Endothelial cell of umbilical vein (primary cell): ENCODE data around the gene PRR7. TPM values are rescaled to one million over a fixed set of nuclear protein-coding genes. Genes with fewer than 3 reads are reported as not detected.

Source experiments
- BruUV-seq: library from RNA; stranded (reverse); fragments of 400-500 nt; replicated peaks from 2 replicates; lab custom pipeline; 2021; lab: Mats Ljungman, UMichigan
- CTCF ChIA-PET: fragments of 300-600, 350-600 bp; sonication (Branson Sonifier 250); formaldehyde crosslinking; loops from one replicate; lab custom pipeline; 2021; ENCODE audit warnings: antibody characterized with exemption, inconsistent platforms; lab: Charles Lee
- POLR2A ChIA-PET: fragments of 300-600, 350-600 bp; sonication (Branson Sonifier 250); formaldehyde crosslinking; loops from one replicate; lab custom pipeline; 2021; ENCODE audit warnings: antibody characterized with exemption, inconsistent platforms; lab: Charles Lee
- DNase-seq: peaks from one replicate; pipeline ENCODE4 v3.0.0-alpha.2; 2011; ENCODE audit warnings: low read depth, low spot score
- FAIRE-seq: peaks from 2 replicates; lab custom pipeline; 2011; peaks lifted over from hg19 to GRCh38; lab: Jason Lieb, UNC
- H2AFZ ChIP-seq: 2 replicates; pipeline ENCODE4 v1.6.0; 2012; ENCODE audit warnings: low read depth, low read length, control low read depth, inconsistent platforms
- H3K27ac ChIP-seq: 2 replicates; pipeline ENCODE4 v1.5.1; 2011; ENCODE audit warnings: low read depth, mild to moderate bottlenecking, control low read depth, low read length, moderate library complexity; ENCODE audit not compliant: insufficient read depth
- H3K27me3 ChIP-seq, 2 experiments: 2 replicates each; pipeline versions ENCODE4 v1.6.0 to v1.6.1; 2011; ENCODE audit warnings: low read length in 2 of 2, mixed read lengths in 1 of 2; ENCODE audit not compliant: control insufficient read depth in 2 of 2, insufficient read depth in 2 of 2
- H3K36me3 ChIP-seq, 2 experiments: 2 replicates in 1 of 2; 3 replicates in 1 of 2; pipeline ENCODE4 v1.5.1; 2011; ENCODE audit warnings: low read length in 2 of 2, mild to moderate bottlenecking in 1 of 2, moderate library complexity in 1 of 2; ENCODE audit not compliant: control insufficient read depth in 2 of 2, insufficient read depth in 2 of 2; ENCODE audit errors: extremely low read depth in 1 of 2
- H3K4me1 ChIP-seq: 3 replicates; pipeline ENCODE4 v1.5.1; 2011; ENCODE audit warnings: mild to moderate bottlenecking, low read length; ENCODE audit not compliant: control insufficient read depth, insufficient read depth; ENCODE audit errors: extremely low read depth
- H3K4me2 ChIP-seq: 2 replicates; pipeline ENCODE4 v1.6.1; 2011; ENCODE audit warnings: low read length, control low read depth, mixed read lengths; ENCODE audit not compliant: insufficient read depth
- H3K4me3 ChIP-seq, 3 experiments: fragments of 200-600 bp in 1 of 3; sonication (generic), shearing (Covaris generic) in 1 of 3; replicated peaks in 1 of 3; 2 replicates each; pipeline ENCODE4 v1.5.1; 2011 to 2016; ENCODE audit warnings: control low read depth in 3 of 3, low read length in 3 of 3, mild to moderate bottlenecking in 2 of 3, inconsistent platforms in 1 of 3, low read depth in 1 of 3, moderate library complexity in 1 of 3; ENCODE audit not compliant: insufficient read depth in 1 of 3
- H3K79me2 ChIP-seq: 2 replicates; pipeline ENCODE4 v1.6.0; 2012; ENCODE audit warnings: low read length, inconsistent platforms; ENCODE audit not compliant: control insufficient read depth, insufficient read depth
- H3K9ac ChIP-seq: replicated peaks from 2 replicates; pipeline ENCODE3; 2011; ENCODE audit warnings: low read length, control low read depth; ENCODE audit not compliant: insufficient read depth; ENCODE audit errors: extremely low read depth
- H3K9me1 ChIP-seq: replicated peaks from 3 replicates; pipeline ENCODE4 v1.6.0; 2011; ENCODE audit warnings: mild to moderate bottlenecking, low read length; ENCODE audit not compliant: control insufficient read depth, insufficient read depth; ENCODE audit errors: extremely low read depth
- H3K9me3 ChIP-seq: replicated peaks from 2 replicates; pipeline ENCODE4 v1.5.1; 2012; ENCODE audit warnings: low read length, inconsistent platforms; ENCODE audit not compliant: control insufficient read depth, insufficient read depth
- H4K20me1 ChIP-seq: replicated peaks from 2 replicates; pipeline ENCODE3; 2011; ENCODE audit warnings: mild to moderate bottlenecking, low read length; ENCODE audit not compliant: control insufficient read depth, insufficient read depth; ENCODE audit errors: extremely low read depth
- CTCF ChIP-seq, 2 donors: IDR thresholded peaks; 1 replicate in 1 of 2; 2 replicates in 1 of 2; pipeline ENCODE4 v1.5.1; 2011; ENCODE audit warnings: low read length in 2 of 2, mild to moderate bottlenecking in 2 of 2, moderate library complexity in 2 of 2, control low read depth in 1 of 2, inconsistent platforms in 1 of 2, low read depth in 1 of 2; ENCODE audit not compliant: insufficient read depth in 1 of 2; ENCODE audit errors: extremely low read depth in 1 of 2
- EZH2 ChIP-seq: IDR thresholded peaks from 2 replicates; pipeline ENCODE4 v1.6.1; 2012; ENCODE audit warnings: borderline replicate concordance, low read depth, mild to moderate bottlenecking, moderate library complexity, low read length, inconsistent platforms; ENCODE audit not compliant: severe bottlenecking
- FOS ChIP-seq: IDR thresholded peaks from 2 replicates; pipeline ENCODE4 v1.6.1; 2011; ENCODE audit warnings: mild to moderate bottlenecking, low read length, moderate library complexity, borderline replicate concordance; ENCODE audit not compliant: insufficient read depth
- GATA2 ChIP-seq: IDR thresholded peaks from 2 replicates; pipeline ENCODE4 v1.7.0; 2011; ENCODE audit warnings: low read depth, mild to moderate bottlenecking, moderate library complexity, mixed read lengths, low read length; ENCODE audit not compliant: insufficient read length, insufficient read depth
- JUN ChIP-seq: IDR thresholded peaks from 2 replicates; pipeline ENCODE4 v1.6.1; 2011; ENCODE audit warnings: borderline replicate concordance, low read depth; ENCODE audit not compliant: insufficient read length, insufficient read depth
- MAX ChIP-seq: IDR thresholded peaks from 2 replicates; pipeline ENCODE4 v1.6.1; 2011; ENCODE audit not compliant: insufficient read depth, insufficient read length
- MYC ChIP-seq: IDR thresholded peaks from one replicate; pipeline ENCODE4 v1.6.1; 2011; ENCODE audit warnings: mild to moderate bottlenecking, low read depth, low read length
- POLR2A ChIP-seq: IDR thresholded peaks from 2 replicates; pipeline ENCODE4 v1.6.1; 2012; ENCODE audit warnings: low read depth, mild to moderate bottlenecking, control low read depth, low read length
- POLR2AphosphoS5 ChIP-seq: IDR thresholded peaks from 2 replicates; pipeline ENCODE4 v1.6.1; 2012; ENCODE audit warnings: low read depth, mild to moderate bottlenecking, control low read depth, low read length, moderate library complexity; ENCODE audit not compliant: insufficient read depth
- dilution Hi-C: fragments of 300-500 bp; cut with MboI; formaldehyde crosslinking; loops from one replicate; pipeline ENCODE4 v1.15.0; 2019; ENCODE audit warnings: low sequenced_read_pairs; ENCODE audit not compliant: extremely low pct_ligation_motif_present
- intact Hi-C: fragments of 100-400 bp; cut with micrococcal nuclease; formaldehyde crosslinking; loops from one replicate; pipeline ENCODE4 v1.10.0; 2022
- polyA plus RNA-seq, 4 experiments: library from polyadenylated mRNA; depleted of rRNA in 3 of 4; stranded (reverse) in 3 of 4; unstranded in 1 of 4; fragments of >200 nt; gene quantifications; 2 replicates each; pipeline versions ENCODE4 v1.2.1 to v1.2.3, GENCODE V29; 2011 to 2012; ENCODE audit warnings: missing spikeins in 1 of 4
- total RNA-seq: library from RNA; stranded (reverse); gene quantifications from 2 replicates; pipeline ENCODE4 v1.2.3, GENCODE V29; 2021

Gene PRR7
- total and polyA plus RNA-seq, 2 donors (not counting 3 experiments of a cell fraction or from before 2014, with no cell fraction given), result 6.5 to 6.6 TPM

GRCh38 chr5:177501874-177502678, 55.5 kb downstream of the PRR7 start:
- TF ChIP-seq MYC (no peak), MAX (no peak), GATA2 (no peak), POLR2A (no peak), CTCF (IDR thresholded peaks at IDR 0.05; ENCODE audit: extremely low read depth in 1 of 2, insufficient read depth in 1 of 2, low read depth in 1 of 2, low read length in 2 of 2) (no peak), FOS (no peak), EZH2 (no peak), JUN (no peak), POLR2AphosphoS5 (no peak)
- Histone ChIP-seq H3K27me3 (no peaks in the 10 kb centered on the region), H3K9me1 (no peaks in the 10 kb centered on the region), H3K27ac (no peak overlapping the region), H3K9ac (no peak overlapping the region), H3K36me3 (peaks cover 0 to 3% of the 10 kb centered on the region in 2 experiments), H2AFZ (no peak overlapping the region), H4K20me1 (no peaks in the 10 kb centered on the region), H3K4me2 (no peak overlapping the region), H3K4me1 (peaks cover 7% of the 10 kb centered on the region), H3K79me2 (no peaks in the 10 kb centered on the region), H3K9me3 (no peaks in the 10 kb centered on the region), H3K4me3 (no peak overlapping the region)
- DNase-seq, result no peak
- CTCF ChIA-PET, result interaction anchor here (0.7 to 4.8 kb wide), 21 partner anchors 8 to 193 kb away, joined by 3 to 58 read pairs (median 4); partner anchors contain the start of genes DDX41 and DOK3
- no peak for FAIRE-seq
- intact Hi-C loops, result loop anchor here (1.0 to 2.0 kb wide), 5 partner anchors 11 to 387 kb away; no protein-coding TSS in a partner anchor
- BruUV-seq, result no TSS peak
- dilution Hi-C loops, result no loop called here
- POLR2A ChIA-PET, result no interaction called here
